ENCODE measurements around the gene FKBP14. TPM values are rescaled to one million over a fixed set of nuclear protein-coding genes. Genes with fewer than 3 reads are reported as not detected.

Gene FKBP14
- total RNA-seq, 4 donors from 2014 or later = 1.4 to 2.4 (median 1.5) TPM

DNA sequence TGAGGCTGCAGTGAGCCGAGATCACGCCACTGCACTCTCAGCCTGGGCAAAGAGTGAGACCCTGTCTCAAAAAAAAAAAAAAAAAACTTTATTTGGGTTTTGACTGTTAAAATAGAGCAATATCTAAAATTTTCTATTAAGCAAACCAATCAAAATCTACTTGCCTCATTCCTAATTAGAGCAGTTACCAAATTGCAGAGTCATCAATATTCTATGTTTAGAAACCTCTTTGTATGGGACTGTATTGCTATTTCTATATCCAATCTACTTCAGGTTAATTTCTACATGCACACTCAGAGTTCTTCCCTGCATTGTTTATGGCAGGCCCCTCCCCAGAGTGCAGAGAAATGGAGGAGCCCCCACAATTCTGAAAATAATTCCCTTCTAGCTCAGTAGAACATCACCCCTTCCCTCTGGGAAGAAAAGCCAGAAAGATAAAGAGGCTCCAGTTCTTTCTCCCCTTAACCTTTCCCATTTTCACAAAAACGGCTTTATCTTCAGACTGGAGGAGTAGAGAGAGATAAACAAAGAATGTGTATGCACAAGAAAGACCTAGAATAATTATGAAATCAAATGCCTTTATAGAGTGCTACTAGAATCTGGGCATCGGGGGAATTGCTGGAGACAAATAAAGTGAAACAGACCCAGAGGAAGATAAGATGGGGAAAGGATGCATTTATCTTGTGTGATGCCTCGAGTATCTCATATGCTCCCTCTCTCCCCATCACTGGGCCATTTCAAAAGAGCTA, 54.8 kb downstream of the FKBP14 start:
- H3K27me3 ChIP-seq = no peaks in the 10 kb centered on the region
- H3K4me1 ChIP-seq = no peaks in the 10 kb centered on the region
- TF ChIP-seq, protein P1, sequence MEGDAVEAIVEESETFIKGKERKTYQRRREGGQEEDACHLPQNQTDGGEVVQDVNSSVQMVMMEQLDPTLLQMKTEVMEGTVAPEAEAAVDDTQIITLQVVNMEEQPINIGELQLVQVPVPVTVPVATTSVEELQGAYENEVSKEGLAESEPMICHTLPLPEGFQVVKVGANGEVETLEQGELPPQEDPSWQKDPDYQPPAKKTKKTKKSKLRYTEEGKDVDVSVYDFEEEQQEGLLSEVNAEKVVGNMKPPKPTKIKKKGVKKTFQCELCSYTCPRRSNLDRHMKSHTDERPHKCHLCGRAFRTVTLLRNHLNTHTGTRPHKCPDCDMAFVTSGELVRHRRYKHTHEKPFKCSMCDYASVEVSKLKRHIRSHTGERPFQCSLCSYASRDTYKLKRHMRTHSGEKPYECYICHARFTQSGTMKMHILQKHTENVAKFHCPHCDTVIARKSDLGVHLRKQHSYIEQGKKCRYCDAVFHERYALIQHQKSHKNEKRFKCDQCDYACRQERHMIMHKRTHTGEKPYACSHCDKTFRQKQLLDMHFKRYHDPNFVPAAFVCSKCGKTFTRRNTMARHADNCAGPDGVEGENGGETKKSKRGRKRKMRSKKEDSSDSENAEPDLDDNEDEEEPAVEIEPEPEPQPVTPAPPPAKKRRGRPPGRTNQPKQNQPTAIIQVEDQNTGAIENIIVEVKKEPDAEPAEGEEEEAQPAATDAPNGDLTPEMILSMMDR (IDR thresholded peaks at IDR 0.05 in 4 of 5, conservative IDR thresholded peaks at IDR 0.05 in 1 of 5) = no peak
- TF ChIP-seq POLR2A (IDR thresholded peaks at IDR 0.05) = no peak
- intact Hi-C loops (cut with DNase I; ENCODE audit: low total_unique reads) (no loop called here), in situ Hi-C loops (cut with MboI; ENCODE audit: low sequenced_read_pairs in 4 of 4) (no loop called here)
- ATAC-seq (no peak), DNase-seq (no peak)
- H3K36me3 ChIP-seq = no peaks in the 10 kb centered on the region
- H3K9me3 ChIP-seq = no peaks in the 10 kb centered on the region
- no peak overlapping the region for H3K4me3 ChIP-seq
- H3K27ac ChIP-seq = no peak overlapping the region

DNA sequence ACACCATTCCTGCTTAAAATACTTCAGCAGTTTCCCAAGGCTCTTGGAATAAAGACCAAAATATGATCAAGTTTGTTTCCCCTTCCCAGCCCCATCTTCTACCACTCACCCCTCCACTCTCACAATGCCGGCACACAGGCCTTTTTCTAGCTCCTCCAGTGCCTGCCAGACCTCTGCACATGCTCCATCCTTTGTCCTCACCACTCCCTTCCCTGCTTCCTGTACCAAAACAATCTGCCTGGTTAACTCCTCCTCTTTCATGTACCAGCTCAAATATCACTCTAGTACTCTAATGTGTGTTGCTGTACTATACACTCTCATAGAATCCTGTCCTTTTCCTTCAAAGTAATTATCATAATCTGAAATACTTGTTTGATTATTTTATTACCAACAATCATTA, 56.3 kb downstream of the FKBP14 start:
- no peak for DNase-seq
- no peaks in the 10 kb centered on the region for H3K9me3 ChIP-seq
- ATAC-seq = no peak
- intact Hi-C loops (cut with DNase I; ENCODE audit: low total_unique reads) = no loop called here
- in situ Hi-C loops (cut with MboI; ENCODE audit: low sequenced_read_pairs in 4 of 4) = no loop called here
- H3K4me3 ChIP-seq = no peak overlapping the region
- no peaks in the 10 kb centered on the region for H3K36me3 ChIP-seq
- H3K27ac ChIP-seq = no peak overlapping the region
- no peaks in the 10 kb centered on the region for H3K4me1 ChIP-seq
- no peaks in the 10 kb centered on the region for H3K27me3 ChIP-seq
- TF ChIP-seq, protein P1 (IDR thresholded peaks at IDR 0.05 in 4 of 5, conservative IDR thresholded peaks at IDR 0.05 in 1 of 5) = no peak
- TF ChIP-seq POLR2A (IDR thresholded peaks at IDR 0.05) = no peak

DNA sequence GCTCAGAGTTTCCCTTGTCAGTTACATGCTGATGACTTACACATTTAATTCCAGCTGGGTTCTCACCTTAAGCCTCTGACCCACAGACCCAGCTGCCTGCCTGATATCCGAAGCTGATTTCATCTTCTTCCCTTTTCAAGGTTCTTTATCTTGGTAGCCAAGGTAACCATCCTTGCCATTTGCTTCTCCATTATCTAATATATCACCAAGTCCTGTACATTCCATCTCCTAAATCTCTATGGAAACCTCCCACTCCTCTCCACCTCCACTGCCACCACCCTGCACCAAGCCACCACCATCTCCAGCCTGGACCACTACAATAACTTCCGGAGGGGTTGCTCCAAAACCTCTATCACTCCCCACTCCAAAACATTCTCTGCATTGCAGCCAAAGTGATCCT, 56.8 kb downstream of the FKBP14 start:
- no peaks in the 10 kb centered on the region for H3K36me3 ChIP-seq
- DNase-seq (no peak), ATAC-seq (no peak)
- TF ChIP-seq, protein P1 (IDR thresholded peaks at IDR 0.05 in 4 of 5, conservative IDR thresholded peaks at IDR 0.05 in 1 of 5) = no peak
- TF ChIP-seq POLR2A (IDR thresholded peaks at IDR 0.05) = no peak
- in situ Hi-C loops (cut with MboI; ENCODE audit: low sequenced_read_pairs in 4 of 4) = no loop called here
- no peak overlapping the region for H3K4me3 ChIP-seq
- H3K27me3 ChIP-seq = no peaks in the 10 kb centered on the region
- H3K27ac ChIP-seq = no peak overlapping the region
- no peaks in the 10 kb centered on the region for H3K9me3 ChIP-seq
- no peaks in the 10 kb centered on the region for H3K4me1 ChIP-seq
- intact Hi-C loops (cut with DNase I; ENCODE audit: low total_unique reads) = no loop called here

DNA sequence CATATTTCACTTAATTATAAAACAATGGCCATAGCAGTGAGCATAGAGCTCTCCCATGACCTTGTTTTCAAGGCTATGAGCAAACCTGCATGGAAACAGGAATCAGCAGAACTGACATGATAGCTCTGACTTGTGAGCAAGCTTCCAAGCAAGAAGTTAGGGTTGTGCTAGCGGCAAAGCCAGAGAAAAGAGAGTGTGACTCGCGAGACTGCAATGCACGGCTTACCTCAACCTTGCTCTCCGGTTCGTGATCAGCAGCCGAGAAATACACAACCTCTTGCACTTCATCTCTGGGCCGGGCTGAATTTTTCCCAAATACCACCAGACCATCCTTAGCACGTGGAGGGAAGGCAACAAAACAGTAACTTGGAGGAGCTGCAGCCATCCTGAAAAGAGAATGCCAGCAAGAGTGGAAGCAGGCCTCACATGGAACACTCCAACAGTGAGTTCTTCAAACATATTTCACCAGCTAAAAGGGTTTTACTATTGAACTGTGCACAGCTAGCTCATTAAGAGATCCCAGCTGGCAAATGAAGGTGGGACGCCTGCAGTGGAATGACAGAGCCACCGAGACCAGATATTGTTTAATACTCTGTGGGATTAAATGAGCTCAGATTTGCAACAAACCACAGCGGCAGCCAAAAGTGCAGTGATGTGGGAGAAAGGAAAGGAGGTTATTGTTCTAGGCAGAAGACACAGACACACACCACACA, 57.7 kb downstream of the FKBP14 start:
- in situ Hi-C loops (cut with MboI; ENCODE audit: low sequenced_read_pairs in 4 of 4) (no loop called here), intact Hi-C loops (cut with DNase I; ENCODE audit: low total_unique reads) (no loop called here)
- Histone ChIP-seq H3K27ac (no peak overlapping the region), H3K9me3 (no peaks in the 10 kb centered on the region), H3K36me3 (no peaks in the 10 kb centered on the region), H3K4me3 (no peak overlapping the region), H3K4me1 (no peaks in the 10 kb centered on the region), H3K27me3 (no peaks in the 10 kb centered on the region)
- TF ChIP-seq, protein P1 (IDR thresholded peaks at IDR 0.05 in 4 of 5, conservative IDR thresholded peaks at IDR 0.05 in 1 of 5) = no peak
- no peak for TF ChIP-seq POLR2A (IDR thresholded peaks at IDR 0.05)
- ATAC-seq (no peak), DNase-seq (no peak)
